NCI-H345 treated with DMSO at 0.1 percent for 48 hours (cell line): ENCODE measurements around the gene TNRC6B.
"Not testable (repeated sequence)": the region's sequence is repeated elsewhere in the genome, so short reads cannot be mapped to it uniquely, and the experiment has no call there.

Experiments
- DNase-seq: peaks from one replicate; lab custom pipeline; 2025; ENCODE audit not compliant: unreplicated experiment; lab: John Stamatoyannopoulos, UW

The TNRC6B gene

GRCh38 chr22:40183029-40183581 is 5.4 kb downstream of the TNRC6B start:
- DNase-seq: no peak

- not testable (repeated sequence) for DNase-seq
These were observed 5.9 kb downstream of the TNRC6B start for GRCh38 chr22:40183603-40184002.

- no peak for DNase-seq
These were observed 9.7 kb downstream of the TNRC6B start for GRCh38 chr22:40187389-40187788.

- DNase-seq: no peak
These were observed 12.3 kb downstream of the TNRC6B start for GRCh38 chr22:40189997-40190396.

GRCh38 chr22:40190501-40190900 is 12.8 kb downstream of the TNRC6B start:
- no peak for DNase-seq

GRCh38 chr22:40193429-40194421 is 16.0 kb downstream of the TNRC6B start:
- DNase-seq: no peak

- DNase-seq: no peak
These were observed 16.9 kb downstream of the TNRC6B start for GRCh38 chr22:40194656-40195055.

- DNase-seq: no peak
These were observed 19.1 kb downstream of the TNRC6B start for GRCh38 chr22:40196628-40197360.

- not testable (repeated sequence) for DNase-seq
These were observed 19.7 kb downstream of the TNRC6B start for GRCh38 chr22:40197421-40197820.

- DNase-seq: no peak
These were observed 21.0 kb downstream of the TNRC6B start for GRCh38 chr22:40198733-40199132.

GRCh38 chr22:40199223-40199622 is 21.5 kb downstream of the TNRC6B start:
- DNase-seq: no peak

GRCh38 chr22:40199852-40200251 is 22.1 kb downstream of the TNRC6B start:
- DNase-seq: no peak

GRCh38 chr22:40200795-40201530 is 23.2 kb downstream of the TNRC6B start:
- no peak for DNase-seq

- no peak for DNase-seq
These were observed 24.7 kb downstream of the TNRC6B start for GRCh38 chr22:40202225-40202944.

- no peak for DNase-seq
These were observed 25.8 kb downstream of the TNRC6B start for GRCh38 chr22:40203572-40203971.

GRCh38 chr22:40204321-40205116 is 26.8 kb downstream of the TNRC6B start:
- DNase-seq: no peak

GRCh38 chr22:40206561-40206960 is 28.8 kb downstream of the TNRC6B start:
- DNase-seq: no peak

GRCh38 chr22:40210818-40211217 is 33.1 kb downstream of the TNRC6B start:
- DNase-seq: no peak

- no peak for DNase-seq
These were observed 33.8 kb downstream of the TNRC6B start for GRCh38 chr22:40211476-40212054.
